ENCODE measurements around the gene GKAP1.

DNA sequence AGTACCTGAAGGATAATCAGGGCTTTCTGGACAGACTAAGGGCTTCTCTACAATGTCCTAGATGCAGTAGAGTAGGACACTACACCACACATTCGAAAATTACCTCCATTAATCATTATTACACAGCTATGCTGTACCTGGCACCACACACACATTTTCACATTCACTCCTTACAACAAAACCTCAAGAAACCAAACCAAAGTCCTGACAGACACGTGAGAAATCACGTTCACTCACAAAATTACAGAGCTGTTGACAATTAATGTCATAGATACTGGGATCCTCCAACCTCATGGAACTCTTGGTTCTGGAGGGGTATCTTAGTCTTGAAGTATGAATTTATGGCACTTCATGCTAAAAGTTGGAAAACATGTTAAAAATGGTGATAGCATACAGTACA is 126.1 kb downstream of the GKAP1 start:
- TF ChIP-seq, protein P1, sequence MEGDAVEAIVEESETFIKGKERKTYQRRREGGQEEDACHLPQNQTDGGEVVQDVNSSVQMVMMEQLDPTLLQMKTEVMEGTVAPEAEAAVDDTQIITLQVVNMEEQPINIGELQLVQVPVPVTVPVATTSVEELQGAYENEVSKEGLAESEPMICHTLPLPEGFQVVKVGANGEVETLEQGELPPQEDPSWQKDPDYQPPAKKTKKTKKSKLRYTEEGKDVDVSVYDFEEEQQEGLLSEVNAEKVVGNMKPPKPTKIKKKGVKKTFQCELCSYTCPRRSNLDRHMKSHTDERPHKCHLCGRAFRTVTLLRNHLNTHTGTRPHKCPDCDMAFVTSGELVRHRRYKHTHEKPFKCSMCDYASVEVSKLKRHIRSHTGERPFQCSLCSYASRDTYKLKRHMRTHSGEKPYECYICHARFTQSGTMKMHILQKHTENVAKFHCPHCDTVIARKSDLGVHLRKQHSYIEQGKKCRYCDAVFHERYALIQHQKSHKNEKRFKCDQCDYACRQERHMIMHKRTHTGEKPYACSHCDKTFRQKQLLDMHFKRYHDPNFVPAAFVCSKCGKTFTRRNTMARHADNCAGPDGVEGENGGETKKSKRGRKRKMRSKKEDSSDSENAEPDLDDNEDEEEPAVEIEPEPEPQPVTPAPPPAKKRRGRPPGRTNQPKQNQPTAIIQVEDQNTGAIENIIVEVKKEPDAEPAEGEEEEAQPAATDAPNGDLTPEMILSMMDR (IDR thresholded peaks at IDR 0.05), result no peak
- TF ChIP-seq KAT7 (CRISPR knock-in tag; IDR thresholded peaks at IDR 0.05; ENCODE audit: borderline replicate concordance), result no peak
- TF ChIP-seq, protein P2, sequence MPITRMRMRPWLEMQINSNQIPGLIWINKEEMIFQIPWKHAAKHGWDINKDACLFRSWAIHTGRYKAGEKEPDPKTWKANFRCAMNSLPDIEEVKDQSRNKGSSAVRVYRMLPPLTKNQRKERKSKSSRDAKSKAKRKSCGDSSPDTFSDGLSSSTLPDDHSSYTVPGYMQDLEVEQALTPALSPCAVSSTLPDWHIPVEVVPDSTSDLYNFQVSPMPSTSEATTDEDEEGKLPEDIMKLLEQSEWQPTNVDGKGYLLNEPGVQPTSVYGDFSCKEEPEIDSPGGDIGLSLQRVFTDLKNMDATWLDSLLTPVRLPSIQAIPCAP (CRISPR knock-in tag; IDR thresholded peaks at IDR 0.05), result no peak
- TF ChIP-seq, protein P3, sequence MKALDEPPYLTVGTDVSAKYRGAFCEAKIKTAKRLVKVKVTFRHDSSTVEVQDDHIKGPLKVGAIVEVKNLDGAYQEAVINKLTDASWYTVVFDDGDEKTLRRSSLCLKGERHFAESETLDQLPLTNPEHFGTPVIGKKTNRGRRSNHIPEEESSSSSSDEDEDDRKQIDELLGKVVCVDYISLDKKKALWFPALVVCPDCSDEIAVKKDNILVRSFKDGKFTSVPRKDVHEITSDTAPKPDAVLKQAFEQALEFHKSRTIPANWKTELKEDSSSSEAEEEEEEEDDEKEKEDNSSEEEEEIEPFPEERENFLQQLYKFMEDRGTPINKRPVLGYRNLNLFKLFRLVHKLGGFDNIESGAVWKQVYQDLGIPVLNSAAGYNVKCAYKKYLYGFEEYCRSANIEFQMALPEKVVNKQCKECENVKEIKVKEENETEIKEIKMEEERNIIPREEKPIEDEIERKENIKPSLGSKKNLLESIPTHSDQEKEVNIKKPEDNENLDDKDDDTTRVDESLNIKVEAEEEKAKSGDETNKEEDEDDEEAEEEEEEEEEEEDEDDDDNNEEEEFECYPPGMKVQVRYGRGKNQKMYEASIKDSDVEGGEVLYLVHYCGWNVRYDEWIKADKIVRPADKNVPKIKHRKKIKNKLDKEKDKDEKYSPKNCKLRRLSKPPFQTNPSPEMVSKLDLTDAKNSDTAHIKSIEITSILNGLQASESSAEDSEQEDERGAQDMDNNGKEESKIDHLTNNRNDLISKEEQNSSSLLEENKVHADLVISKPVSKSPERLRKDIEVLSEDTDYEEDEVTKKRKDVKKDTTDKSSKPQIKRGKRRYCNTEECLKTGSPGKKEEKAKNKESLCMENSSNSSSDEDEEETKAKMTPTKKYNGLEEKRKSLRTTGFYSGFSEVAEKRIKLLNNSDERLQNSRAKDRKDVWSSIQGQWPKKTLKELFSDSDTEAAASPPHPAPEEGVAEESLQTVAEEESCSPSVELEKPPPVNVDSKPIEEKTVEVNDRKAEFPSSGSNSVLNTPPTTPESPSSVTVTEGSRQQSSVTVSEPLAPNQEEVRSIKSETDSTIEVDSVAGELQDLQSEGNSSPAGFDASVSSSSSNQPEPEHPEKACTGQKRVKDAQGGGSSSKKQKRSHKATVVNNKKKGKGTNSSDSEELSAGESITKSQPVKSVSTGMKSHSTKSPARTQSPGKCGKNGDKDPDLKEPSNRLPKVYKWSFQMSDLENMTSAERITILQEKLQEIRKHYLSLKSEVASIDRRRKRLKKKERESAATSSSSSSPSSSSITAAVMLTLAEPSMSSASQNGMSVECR (CRISPR knock-in tag; IDR thresholded peaks at IDR 0.05; ENCODE audit: borderline replicate concordance), result no peak
- TF ChIP-seq, protein P4, sequence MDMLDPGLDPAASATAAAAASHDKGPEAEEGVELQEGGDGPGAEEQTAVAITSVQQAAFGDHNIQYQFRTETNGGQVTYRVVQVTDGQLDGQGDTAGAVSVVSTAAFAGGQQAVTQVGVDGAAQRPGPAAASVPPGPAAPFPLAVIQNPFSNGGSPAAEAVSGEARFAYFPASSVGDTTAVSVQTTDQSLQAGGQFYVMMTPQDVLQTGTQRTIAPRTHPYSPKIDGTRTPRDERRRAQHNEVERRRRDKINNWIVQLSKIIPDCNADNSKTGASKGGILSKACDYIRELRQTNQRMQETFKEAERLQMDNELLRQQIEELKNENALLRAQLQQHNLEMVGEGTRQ (CRISPR knock-in tag; IDR thresholded peaks at IDR 0.05), result no peak
- TF ChIP-seq, protein P5, sequence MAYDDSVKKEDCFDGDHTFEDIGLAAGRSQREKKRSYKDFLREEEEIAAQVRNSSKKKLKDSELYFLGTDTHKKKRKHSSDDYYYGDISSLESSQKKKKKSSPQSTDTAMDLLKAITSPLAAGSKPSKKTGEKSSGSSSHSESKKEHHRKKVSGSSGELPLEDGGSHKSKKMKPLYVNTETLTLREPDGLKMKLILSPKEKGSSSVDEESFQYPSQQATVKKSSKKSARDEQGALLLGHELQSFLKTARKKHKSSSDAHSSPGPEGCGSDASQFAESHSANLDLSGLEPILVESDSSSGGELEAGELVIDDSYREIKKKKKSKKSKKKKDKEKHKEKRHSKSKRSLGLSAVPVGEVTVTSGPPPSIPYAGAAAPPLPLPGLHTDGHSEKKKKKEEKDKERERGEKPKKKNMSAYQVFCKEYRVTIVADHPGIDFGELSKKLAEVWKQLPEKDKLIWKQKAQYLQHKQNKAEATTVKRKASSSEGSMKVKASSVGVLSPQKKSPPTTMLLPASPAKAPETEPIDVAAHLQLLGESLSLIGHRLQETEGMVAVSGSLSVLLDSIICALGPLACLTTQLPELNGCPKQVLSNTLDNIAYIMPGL (CRISPR knock-in tag; IDR thresholded peaks at IDR 0.05), result no peak
- no peak for TF ChIP-seq ETV6 (CRISPR knock-in tag; IDR thresholded peaks at IDR 0.05)
- no peak for TF ChIP-seq NR3C1 (CRISPR knock-in tag; conservative IDR thresholded peaks at IDR 0.05; ENCODE audit: low read depth)
- TF ChIP-seq, protein P6, sequence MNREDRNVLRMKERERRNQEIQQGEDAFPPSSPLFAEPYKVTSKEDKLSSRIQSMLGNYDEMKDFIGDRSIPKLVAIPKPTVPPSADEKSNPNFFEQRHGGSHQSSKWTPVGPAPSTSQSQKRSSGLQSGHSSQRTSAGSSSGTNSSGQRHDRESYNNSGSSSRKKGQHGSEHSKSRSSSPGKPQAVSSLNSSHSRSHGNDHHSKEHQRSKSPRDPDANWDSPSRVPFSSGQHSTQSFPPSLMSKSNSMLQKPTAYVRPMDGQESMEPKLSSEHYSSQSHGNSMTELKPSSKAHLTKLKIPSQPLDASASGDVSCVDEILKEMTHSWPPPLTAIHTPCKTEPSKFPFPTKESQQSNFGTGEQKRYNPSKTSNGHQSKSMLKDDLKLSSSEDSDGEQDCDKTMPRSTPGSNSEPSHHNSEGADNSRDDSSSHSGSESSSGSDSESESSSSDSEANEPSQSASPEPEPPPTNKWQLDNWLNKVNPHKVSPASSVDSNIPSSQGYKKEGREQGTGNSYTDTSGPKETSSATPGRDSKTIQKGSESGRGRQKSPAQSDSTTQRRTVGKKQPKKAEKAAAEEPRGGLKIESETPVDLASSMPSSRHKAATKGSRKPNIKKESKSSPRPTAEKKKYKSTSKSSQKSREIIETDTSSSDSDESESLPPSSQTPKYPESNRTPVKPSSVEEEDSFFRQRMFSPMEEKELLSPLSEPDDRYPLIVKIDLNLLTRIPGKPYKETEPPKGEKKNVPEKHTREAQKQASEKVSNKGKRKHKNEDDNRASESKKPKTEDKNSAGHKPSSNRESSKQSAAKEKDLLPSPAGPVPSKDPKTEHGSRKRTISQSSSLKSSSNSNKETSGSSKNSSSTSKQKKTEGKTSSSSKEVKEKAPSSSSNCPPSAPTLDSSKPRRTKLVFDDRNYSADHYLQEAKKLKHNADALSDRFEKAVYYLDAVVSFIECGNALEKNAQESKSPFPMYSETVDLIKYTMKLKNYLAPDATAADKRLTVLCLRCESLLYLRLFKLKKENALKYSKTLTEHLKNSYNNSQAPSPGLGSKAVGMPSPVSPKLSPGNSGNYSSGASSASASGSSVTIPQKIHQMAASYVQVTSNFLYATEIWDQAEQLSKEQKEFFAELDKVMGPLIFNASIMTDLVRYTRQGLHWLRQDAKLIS (CRISPR knock-in tag; IDR thresholded peaks at IDR 0.05; ENCODE audit: borderline replicate concordance), result no peak
- TF ChIP-seq JAZF1 (CRISPR knock-in tag; IDR thresholded peaks at IDR 0.05), result no peak
- TF ChIP-seq NR2C2 (CRISPR knock-in tag; IDR thresholded peaks at IDR 0.05), result no peak

All from WTC11 (cell line).